GM19467 (cell line): ENCODE measurements around the gene KRTAP10-12.
"Not testable (repeated sequence)": the region's sequence is repeated elsewhere in the genome, so short reads cannot be mapped to it uniquely, and the experiment has no call there.

Experiments
- ATAC-seq: cut with Tn5 transposase; IDR thresholded peaks from one replicate; pipeline ENCODE4 v1.9.1; 2021; ENCODE audit warnings: mild to moderate bottlenecking, moderate library complexity; ENCODE audit not compliant: unreplicated experiment

Gene KRTAP10-12, protein sequence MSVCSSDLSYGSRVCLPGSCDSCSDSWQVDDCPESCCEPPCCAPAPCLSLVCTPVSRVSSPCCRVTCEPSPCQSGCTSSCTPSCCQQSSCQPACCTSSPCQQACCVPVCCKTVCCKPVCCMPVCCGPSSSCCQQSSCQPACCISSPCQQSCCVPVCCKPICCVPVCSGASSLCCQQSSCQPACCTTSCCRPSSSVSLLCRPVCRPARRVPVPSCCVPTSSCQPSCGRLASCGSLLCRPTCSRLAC

DNA sequence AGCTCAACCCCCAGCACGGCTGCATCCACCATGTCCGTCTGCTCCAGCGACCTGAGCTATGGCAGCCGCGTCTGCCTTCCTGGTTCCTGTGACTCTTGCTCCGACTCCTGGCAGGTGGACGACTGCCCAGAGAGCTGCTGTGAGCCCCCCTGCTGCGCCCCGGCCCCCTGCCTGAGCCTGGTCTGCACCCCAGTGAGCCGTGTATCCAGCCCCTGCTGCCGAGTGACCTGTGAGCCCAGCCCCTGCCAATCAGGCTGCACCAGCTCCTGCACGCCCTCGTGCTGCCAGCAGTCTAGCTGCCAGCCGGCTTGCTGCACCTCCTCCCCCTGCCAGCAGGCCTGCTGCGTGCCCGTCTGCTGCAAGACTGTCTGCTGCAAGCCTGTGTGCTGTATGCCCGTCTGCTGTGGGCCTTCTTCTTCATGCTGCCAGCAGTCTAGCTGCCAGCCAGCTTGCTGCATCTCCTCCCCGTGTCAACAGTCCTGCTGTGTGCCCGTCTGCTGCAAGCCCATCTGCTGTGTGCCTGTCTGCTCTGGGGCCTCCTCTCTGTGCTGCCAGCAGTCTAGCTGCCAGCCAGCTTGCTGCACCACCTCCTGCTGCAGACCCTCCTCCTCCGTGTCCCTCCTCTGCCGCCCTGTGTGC, at the start of gene KRTAP10-12:
KRTAP10-12 (plus strand) TSS at position 1 of the 639 bp plus-strand sequence; CDS start at position 31, 30 bp downstream.
- not testable (repeated sequence) for ATAC-seq

DNA sequence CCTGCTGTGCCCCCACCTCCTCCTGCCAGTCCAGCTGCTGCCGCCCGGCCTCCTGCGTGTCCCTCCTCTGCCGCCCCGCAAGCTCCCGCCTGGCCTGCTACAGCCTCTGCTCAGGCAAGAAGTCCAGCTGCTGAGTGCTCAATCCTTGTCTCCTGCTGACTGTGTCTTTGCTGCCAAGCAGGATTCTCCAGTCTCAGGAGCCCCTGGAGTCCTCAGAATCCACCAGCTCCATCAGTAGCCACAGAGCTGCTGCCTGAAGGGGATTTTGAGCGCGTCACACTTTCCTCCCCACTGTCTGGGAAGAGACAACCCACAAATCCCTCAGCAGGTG, 49.8 kb upstream of the KRTAP10-12 start:
- ATAC-seq, result no peak

DNA sequence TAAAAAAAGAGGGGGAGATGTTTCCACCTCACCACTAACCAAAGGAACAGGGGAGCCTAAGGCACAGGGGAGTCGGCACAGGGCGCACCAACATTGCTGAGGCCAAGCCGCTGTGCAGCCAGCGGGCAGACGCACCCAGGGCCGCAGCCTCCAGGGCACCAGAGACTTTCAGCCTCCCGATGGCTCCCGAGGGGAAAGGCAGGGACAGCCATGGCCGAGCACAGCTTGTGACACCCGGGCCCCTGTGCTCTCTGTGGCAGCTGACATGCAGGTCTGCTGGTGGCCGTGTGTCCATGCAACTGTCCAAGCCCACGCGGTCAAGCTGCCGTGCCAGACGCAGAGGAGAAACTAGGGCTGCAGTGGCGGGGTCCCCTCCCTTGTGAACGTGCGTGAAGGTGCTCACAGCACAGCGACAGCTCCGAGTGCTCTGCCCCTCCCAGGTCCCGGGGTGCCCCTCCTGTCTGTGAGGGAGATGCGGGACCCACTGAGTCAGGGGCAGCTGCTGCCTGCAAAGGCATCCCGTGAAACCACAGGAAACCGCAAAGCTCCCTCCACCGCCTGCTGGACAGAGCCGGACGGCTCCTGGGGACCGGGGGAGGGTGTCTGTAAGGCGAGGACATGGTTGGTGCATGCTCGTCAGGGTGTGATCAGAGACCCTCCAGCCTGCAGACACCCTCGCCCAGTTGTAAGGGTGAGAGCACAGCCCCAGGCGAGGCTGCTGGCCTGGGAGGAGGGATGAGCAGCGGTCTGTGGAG, 48.2 kb upstream of the KRTAP10-12 start:
- ATAC-seq, result no peak

DNA sequence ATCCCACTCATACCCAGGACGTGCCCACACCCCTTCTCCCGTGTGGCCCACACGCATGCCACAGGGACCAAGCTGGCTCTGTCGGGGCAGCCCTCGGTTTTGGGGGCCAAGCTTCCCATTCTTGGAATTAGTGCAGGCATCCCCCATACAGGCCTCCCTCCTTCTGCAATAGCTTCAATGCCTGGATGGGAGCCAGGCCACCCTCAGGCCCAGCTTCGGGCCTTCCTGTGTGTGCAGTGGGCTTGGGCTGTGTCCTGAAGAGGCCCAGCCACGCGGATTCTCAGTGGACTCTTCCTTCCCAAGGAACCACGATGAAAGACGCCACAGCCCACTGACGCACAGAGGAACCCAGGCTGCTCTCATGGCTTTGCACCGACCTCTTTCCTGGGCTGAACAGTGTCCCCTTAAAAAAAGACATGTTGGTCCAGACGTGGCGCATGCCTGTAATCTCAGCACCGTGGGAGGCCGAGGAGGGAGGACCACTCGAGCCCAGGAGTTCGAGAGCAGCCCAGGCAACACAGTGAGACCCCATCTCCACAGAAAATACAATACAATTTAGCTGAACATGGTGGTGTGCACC, 47.4 kb upstream of the KRTAP10-12 start:
- no peak for ATAC-seq

DNA sequence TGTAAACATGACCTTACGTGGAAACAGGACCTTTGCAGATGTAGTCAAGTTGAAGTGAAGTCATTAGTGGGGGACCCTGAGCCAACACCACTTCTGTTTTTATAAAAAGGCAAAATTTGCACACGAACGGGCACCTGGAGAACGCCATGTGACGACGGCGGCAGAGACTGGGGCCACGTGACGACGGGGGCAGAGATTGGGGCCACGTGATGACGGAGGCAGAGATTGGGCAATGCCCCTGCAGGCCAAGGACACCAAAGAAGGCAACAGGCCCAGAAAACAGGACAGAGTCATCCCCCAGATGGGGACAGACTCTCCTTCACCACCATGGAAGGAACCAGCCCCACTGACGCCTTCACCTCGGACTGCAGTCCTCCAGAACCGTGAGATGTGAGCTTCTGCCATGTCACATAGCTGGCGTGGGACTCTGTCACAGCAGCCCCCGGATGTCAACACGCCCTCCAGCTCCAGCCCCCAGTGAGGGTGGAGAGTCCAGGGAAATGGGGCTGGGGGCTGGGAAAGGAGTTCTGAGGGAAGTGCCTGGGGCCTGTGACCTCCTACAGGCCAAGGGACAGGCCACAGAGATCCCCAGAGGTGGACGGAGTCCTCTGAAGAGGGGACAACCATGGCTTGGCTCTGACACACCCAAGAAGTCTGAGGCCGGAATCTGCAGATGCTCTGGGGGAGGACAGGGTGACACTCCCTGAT, 46.6 kb upstream of the KRTAP10-12 start:
- ATAC-seq, result no peak

DNA sequence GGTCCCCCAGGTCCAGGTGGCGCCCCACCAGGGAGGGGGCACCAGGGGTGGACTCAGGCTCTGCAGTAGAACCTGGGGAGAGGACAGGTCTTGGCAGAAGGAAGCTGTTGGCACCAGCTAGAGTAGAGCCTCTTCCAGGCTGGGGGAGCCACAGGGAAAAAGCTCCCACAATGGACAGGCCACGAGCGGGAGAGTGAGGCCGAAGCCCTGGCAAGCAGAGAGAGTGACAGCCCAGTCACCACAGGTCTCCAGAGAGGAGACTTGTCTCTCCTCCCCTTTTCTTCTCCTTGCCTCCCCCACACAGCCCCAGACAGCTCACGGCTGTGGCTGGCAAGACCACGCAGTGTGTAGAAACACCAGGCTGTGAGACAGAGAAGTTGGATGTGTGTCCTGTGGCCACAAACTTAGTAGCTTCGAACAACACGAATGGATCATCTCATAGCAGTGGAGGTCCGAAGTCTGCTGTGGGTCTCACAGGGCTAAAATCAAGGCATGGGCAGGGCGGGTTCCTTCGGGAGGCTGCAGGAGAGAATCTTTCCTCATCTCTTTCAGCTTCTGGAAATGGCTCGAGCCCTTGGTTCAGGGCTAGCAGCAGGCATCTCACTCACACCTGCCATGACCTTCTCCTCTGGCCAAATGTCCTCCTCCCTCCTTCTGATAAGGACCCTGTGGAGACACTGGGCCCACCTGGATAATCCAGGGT, 45.8 kb upstream of the KRTAP10-12 start:
- ATAC-seq, result no peak

DNA sequence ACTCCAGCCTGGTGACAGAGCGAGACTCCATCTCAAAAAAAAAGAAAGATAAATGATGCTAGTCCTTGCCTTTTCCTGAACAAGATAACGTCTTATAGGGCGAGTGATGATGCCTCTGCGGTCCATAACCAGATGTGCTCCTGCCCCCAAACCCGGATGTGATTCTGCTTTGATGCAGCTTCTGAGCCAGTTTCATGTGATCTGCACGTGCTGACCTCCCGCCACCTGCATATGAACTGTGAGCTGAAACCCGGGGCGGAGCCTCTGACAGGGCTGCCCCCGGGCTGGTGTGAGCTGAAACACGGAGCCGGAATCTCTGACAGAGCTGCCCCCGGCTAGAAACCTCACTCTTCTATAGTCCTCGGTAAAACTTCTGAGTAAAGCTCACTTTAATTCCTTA, 43.8 kb upstream of the KRTAP10-12 start:
- no peak for ATAC-seq

DNA sequence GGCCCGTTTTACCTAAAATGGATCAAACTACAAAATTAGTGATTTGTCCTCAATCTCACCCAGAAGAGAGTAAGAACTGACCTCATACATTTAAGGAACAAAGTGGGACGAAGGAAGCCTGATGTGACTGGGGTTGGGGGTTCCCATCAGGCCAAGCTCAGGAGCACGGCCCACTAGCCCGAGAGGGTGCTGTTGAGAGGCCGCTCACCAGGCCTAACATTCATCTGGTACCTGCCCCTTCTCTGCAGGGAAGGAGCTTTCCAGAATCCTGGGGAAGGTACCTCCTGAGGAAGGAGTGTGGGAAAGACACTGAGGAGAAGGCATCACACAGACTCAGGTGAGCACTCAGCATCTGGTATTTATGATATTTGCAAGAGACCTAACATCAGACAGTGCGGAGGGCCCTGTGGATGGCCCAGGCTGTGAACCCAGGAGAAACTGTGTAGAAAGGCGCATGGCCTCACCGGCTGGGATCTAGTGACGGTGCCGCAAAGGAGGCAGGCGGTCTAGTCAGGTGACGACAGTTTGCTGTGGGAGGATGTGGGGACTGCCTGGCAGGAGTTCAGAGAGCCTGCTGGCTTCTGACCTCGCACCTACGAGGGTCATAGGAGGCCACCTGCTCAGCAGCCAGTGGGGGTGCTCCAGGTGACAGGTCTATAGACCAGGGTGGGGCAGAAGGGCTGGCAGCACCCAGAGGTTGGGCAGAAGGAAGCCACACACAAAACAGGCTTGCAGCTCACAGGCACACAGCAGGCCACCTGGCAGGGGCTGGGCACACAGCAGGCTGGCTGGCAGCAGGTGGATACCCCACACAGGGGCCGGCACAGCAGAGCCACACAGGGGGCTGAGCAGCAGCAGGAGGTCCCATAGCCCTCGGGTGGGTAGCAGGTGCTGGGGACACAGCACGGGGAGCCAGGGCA, 43.1 kb upstream of the KRTAP10-12 start:
- no peak for ATAC-seq

DNA sequence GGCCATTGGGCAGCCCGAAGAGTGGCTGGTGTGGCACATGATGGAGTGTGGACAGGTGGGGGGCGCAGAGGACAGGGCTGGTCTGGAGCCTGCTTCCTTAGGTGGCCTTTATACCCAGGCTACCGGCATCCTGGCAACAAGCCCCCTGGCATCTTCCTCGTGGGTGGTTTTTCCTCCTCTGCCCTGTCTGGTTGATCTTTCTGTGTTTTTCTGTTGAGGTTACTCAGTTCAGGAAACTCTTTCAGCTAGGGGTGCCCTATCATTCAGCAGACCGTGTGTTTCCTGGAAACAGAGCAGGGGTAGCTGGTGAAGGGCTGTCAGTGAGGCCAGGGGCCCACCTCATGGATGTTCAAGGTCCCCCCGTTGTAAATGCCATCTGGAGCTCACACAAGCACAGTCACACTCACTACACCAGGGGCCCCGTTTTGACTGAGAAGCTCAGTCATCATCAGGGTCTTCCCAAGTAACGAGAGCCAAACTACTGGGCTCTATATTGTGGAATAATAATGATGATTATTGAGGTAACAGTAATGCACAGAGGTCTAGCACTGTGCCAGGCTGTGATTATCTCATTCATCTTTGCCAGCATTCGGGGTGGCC, 42.3 kb upstream of the KRTAP10-12 start, which contains the start of gene KRTAP12-4:
KRTAP12-4 (minus strand) TSS at position 84 of the 600 bp plus-strand sequence; CDS start at position 39, 45 bp downstream.
- no peak for ATAC-seq

DNA sequence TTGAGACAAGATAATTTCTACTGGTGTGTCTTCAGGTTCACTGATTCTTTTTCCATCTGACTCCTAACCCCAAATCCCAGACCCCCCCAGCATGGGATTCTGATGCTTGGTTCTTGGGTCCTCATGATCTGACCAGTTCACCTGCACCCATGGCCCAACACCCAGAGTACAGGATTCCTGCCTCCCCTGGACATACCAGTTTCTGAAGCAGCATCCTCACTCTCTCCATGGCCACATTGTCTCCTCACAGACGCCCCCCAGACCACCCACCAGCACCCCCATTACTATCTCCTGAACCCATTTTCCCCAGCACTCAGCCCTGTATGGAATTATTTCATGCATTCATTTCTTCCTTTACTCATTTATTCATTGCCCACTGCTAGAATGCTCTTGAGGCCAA, 40.1 kb upstream of the KRTAP10-12 start:
- ATAC-seq, result no peak

DNA sequence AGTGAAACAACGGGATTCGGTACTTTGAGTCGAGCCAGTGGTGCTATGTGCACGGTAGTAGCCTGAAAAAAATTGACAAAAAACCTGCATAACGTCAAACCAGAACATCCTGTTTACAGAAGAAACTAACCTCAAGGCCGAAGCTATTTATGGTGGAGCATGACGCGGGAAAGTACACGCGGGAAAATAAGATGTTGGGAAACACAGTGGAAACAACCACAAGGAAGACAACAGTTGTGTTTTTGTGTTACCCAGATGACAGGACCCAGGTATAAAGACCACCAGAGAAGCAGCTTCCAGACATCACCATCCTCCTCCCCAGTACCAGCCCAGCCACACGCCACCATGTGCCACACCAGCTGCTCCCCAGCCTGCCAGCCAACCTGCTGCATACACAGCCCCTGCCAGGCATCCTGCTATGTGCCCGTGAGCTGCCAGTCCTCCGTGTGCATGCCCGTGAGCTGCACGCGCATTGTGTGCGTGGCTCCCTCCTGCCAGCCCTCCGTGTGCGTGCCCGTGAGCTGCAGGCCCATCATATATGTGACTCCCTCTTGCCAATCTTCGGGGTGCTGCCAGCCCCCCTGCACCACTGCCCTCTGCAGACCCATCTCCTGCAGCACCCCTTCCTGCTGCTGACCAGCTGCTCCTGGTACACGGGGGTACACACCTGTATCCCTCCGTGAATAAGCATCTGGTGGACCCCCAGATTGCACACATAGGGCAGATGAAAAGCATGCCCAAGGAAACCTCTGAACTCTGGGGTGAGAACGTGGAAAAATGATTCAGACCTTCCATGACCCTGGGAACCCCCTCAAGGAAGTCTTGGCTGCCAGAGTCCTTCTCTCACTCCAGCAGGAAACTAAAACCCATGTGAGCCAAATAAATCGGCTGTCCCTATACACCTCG, 39.1 kb upstream of the KRTAP10-12 start, which contains the start of gene KRTAP12-3:
KRTAP12-3 (plus strand) TSS at position 298 of the 906 bp plus-strand sequence; CDS start at position 346, 48 bp downstream.
- ATAC-seq, result no peak

DNA sequence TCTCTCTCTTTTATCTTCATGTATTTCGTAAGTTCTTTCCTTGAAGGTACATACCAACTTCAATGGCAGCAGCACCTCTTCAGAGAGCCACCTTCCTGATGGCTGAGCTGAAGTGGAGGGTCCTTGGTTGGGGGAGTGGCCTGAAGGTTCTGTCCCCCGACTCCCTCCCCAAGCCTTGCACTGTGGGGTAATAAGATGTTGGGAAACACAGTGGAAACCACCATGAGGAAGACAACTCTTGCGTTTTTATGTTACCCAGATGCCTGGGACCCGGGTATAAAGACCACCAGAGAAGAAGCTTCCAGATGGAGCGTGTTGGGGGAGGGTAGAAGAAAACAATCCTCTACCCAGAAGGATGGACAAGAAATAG, 38.4 kb upstream of the KRTAP10-12 start:
- no peak for ATAC-seq

DNA sequence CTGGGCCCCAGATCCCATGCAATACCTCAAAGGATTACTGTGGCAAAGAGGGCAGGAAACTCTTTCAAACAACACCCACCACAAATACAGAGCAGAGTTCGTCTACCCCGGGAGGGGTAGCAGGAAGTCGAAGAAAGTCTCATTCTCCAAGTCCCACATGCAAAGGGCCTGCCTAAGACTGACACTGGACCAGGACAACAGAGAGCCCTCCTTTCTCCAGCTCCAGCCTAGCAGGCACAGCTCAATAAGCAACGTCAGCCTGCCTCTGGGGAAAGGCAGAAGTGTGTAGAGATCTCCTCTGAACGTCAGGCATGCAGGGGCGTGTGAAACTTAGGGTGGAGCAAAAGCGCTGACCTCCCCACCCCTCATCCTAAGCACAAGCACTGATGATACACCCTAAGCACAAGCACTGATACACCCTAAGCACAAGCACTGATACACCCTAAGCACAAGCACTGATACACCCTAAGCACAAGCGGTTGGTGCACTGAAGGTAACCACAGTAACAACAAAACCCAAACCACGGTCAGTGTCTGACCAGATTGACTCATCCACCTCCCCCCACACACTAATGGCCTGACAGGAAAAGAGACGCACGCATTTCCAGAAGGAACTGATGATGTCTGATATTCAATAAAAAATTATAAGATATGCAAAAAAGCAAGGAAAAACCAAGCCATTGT, 37.9 kb upstream of the KRTAP10-12 start:
- ATAC-seq, result no peak

DNA sequence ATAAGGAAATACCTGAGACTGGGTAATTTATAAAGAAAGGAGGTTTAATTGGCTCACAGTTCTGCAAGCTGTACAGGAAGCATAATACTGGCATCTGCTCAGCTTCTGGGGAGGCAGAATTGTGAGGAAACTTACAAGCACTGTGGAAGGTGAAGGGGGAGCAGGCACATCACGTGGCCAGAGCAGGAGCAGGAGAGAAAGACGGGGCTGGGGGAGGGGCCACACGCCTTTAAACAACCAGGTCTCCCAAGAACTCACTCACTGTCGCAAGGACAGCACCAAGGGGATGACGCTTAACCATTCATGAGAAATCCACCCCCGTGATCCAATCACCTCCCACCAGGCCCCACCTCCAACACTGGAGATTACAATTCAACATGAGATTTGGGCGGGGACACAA, 35.4 kb upstream of the KRTAP10-12 start:
- ATAC-seq, result not testable (repeated sequence)

DNA sequence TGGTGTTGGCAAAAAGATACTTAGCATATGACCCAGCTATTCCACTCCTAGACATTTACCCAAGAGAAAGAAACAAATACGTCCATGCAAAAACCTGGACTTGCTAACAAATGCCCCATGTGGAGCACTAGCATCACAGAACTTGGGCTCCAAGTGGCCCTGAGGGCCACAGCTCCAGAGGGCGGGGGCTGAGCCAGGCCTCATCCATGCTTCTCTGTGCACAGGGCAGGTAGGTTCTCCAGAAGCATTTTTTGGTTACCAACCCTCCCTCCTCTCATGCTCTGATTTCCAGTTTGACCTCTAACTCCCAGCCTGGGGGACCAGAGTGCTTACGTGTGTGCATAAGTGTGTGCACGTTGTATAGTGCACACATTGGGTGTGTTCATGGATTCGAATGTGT, 32.3 kb upstream of the KRTAP10-12 start:
- no peak for ATAC-seq

DNA sequence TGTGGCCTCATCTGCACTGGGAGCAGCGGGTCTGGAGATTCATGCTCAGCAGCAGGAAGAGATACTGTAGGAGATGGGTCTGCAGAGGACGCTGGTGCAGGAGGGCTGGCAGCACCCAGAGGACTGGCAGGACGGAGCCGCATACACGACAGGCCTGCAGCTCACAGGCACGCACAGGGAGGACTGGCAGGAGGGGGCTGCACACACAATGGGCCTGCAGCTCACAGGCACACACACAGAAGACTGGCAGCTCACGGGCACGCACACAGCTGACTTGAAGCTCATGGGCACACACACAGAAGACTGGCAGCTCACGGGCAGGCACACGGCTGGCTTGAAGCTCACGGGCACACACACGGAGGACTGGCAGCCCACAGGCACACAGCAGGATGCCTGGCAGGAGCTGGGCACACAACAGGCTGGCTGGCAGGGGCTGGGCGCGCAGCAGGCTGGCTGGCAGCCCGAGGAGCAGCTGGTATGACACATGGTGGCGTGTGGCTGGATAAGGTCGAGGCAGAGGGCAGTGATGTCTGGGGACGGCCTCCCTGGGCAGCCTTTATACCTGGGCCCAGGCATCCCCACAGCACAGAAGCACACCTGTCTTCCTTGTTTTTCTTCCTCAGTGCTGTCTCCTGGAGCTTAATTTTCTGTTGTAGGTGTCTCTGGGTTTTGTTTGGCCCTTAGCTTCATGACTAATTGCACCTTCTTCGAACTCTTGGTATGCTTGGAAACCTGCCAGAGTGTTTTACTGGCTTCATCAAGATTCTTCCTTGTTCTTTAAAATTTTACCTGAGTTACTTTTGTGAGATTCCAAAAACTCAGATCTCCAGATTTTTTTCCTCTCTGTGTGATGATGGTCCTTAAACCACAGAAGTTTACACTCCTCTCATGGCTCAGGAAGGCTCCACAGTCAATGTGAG, 30.3 kb upstream of the KRTAP10-12 start, which contains the start of gene KRTAP12-2:
KRTAP12-2 (minus strand) TSS at position 527 of the 920 bp plus-strand sequence; CDS start at position 486, 41 bp downstream.
- ATAC-seq, result no peak
